Hepatocyte (in vitro differentiated cells): Measurements from ENCODE around the gene ENG. TPM values are rescaled to one million over a fixed set of nuclear protein-coding genes. Genes with fewer than 3 reads are reported as not detected.

ENCODE experiments used
- DNase-seq: peaks from one replicate; pipeline ENCODE4 v3.0.0-alpha.2; 2016; ENCODE audit warnings: low spot score
- H2AFZ ChIP-seq: fragments of 200-600 bp; sonication (generic); 2 replicates; pipeline ENCODE4 v1.6.0; 2016; ENCODE audit warnings: antibody characterized with exemption, mild to moderate bottlenecking
- H3K27ac ChIP-seq: fragments of 200-600 bp; sonication (generic); 2 replicates; pipeline ENCODE4 v1.5.1; 2016; ENCODE audit warnings: mild to moderate bottlenecking
- H3K27me3 ChIP-seq: fragments of 200-600 bp; sonication (generic); 2 replicates; pipeline ENCODE4 v1.6.1; 2016
- H3K36me3 ChIP-seq: fragments of 200-600 bp; sonication (generic); replicated peaks from 2 replicates; pipeline ENCODE4 v1.5.1; 2016; ENCODE audit warnings: low read depth; ENCODE audit not compliant: insufficient read depth
- H3K4me1 ChIP-seq: fragments of 200-600 bp; sonication (generic); 2 replicates; pipeline ENCODE4 v1.5.1; 2016; ENCODE audit warnings: mild to moderate bottlenecking, moderate library complexity; ENCODE audit not compliant: insufficient read depth
- H3K4me2 ChIP-seq: fragments of 200-600 bp; sonication (generic); 2 replicates; pipeline ENCODE4 v1.6.0; 2016
- H3K4me3 ChIP-seq: fragments of 200-600 bp; sonication (generic); 2 replicates; pipeline ENCODE4 v1.5.1; 2016; ENCODE audit warnings: mild to moderate bottlenecking
- H3K79me2 ChIP-seq: fragments of 200-600 bp; sonication (generic); 2 replicates; pipeline ENCODE4 v1.6.0; 2017; ENCODE audit warnings: mild to moderate bottlenecking
- H3K9me2 ChIP-seq: fragments of 200-600 bp; sonication (generic); replicated peaks from 2 replicates; pipeline ENCODE4 v1.6.0; 2017; ENCODE audit warnings: mild to moderate bottlenecking; ENCODE audit not compliant: insufficient read depth
- H3K9me3 ChIP-seq: fragments of 200-600 bp; sonication (generic); 2 replicates; pipeline ENCODE4 v1.5.1; 2016; ENCODE audit warnings: low read depth, mild to moderate bottlenecking
- H4K20me1 ChIP-seq: fragments of 200-600 bp; sonication (generic); 2 replicates; pipeline ENCODE4 v1.6.0; 2016; ENCODE audit warnings: mild to moderate bottlenecking; ENCODE audit not compliant: insufficient read depth, poor library complexity, severe bottlenecking
- CTCF ChIP-seq: fragments of 200-600 bp; sonication (generic); IDR thresholded peaks from 2 replicates; pipeline ENCODE4 v1.5.1; 2016; ENCODE audit warnings: antibody characterized with exemption, mild to moderate bottlenecking; ENCODE audit not compliant: poor library complexity
- EZH2 ChIP-seq: fragments of 200-600 bp; sonication (generic); IDR thresholded peaks from 2 replicates; pipeline ENCODE4 v1.6.1; 2016; ENCODE audit warnings: antibody characterized with exemption, mild to moderate bottlenecking, borderline replicate concordance
- EZH2phosphoT487 ChIP-seq: fragments of 200-600 bp; sonication (generic); IDR thresholded peaks from one replicate; pipeline ENCODE4 v1.6.1; 2018; ENCODE audit warnings: antibody characterized with exemption, mild to moderate bottlenecking, low read depth, moderate library complexity; ENCODE audit not compliant: unreplicated experiment, severe bottlenecking
- whole genome bisulfite sequencing: methylation state at CpG from one replicate; pipeline ENCODE4 v1.1.6; 2016; ENCODE audit warnings: low lambda C conversion rate; ENCODE audit errors: missing lambda C conversion rate; 5-methylcytosine and 5-hydroxymethylcytosine counted together
- polyA plus RNA-seq: library from polyadenylated mRNA; unstranded; fragments of >200 nt; fragmentation: Nextera tagmentation; extraction: Ambion mirVana; gene quantifications from 2 replicates; pipeline ENCODE4 v1.2.1, GENCODE V29; 2016
- total RNA-seq: library from RNA; depleted of rRNA; stranded (reverse); fragments of >200 nt; gene quantifications from 2 replicates; pipeline ENCODE4 v1.2.3, GENCODE V29; 2014

Gene ENG
- total and polyA plus RNA-seq, 2 experiments from 2014 or later, result 6.8 to 21.2 TPM

- DNase-seq, result no peak
- WGBS, result 74% methylated on average over 3 of the region's 3 CpGs
Observed at GRCh38 chr9:127816362-127816725, 38.1 kb downstream of the ENG start.

GRCh38 chr9:127815512-127816361 lies 38.7 kb downstream of the ENG start:
- no peaks in the 10 kb centered on the region for H3K9me2 ChIP-seq
- H3K36me3 ChIP-seq, result no peaks in the 10 kb centered on the region
- no peaks in the 10 kb centered on the region for H3K4me1 ChIP-seq
- H3K27me3 ChIP-seq, result no peaks in the 10 kb centered on the region
- TF ChIP-seq EZH2phosphoT487 (no peak), EZH2 (no peak), CTCF (no peak)
- H4K20me1 ChIP-seq, result no peaks in the 10 kb centered on the region
- no peak overlapping the region for H3K4me3 ChIP-seq
- H3K9me3 ChIP-seq, result no peaks in the 10 kb centered on the region
- H2AFZ ChIP-seq, result no peak overlapping the region
- no peak overlapping the region for H3K27ac ChIP-seq
- 96% methylated on average over 28 of the region's 33 CpGs for WGBS
- no peaks in the 10 kb centered on the region for H3K79me2 ChIP-seq
- no peak overlapping the region for H3K4me2 ChIP-seq
- no peak for DNase-seq

More at GRCh38 chr9:127816362-127816725, 38.1 kb downstream of the ENG start:
- Histone ChIP-seq H2AFZ (no peak overlapping the region), H4K20me1 (no peaks in the 10 kb centered on the region), H3K79me2 (no peaks in the 10 kb centered on the region), H3K27me3 (no peaks in the 10 kb centered on the region), H3K4me1 (no peaks in the 10 kb centered on the region), H3K4me3 (no peak overlapping the region), H3K9me2 (no peaks in the 10 kb centered on the region), H3K4me2 (no peak overlapping the region), H3K27ac (no peak overlapping the region), H3K36me3 (no peaks in the 10 kb centered on the region), H3K9me3 (no peaks in the 10 kb centered on the region)
- TF ChIP-seq CTCF (no peak), EZH2 (no peak), EZH2phosphoT487 (no peak)

GRCh38 chr9:127814619-127815511 lies 39.6 kb downstream of the ENG start:
- DNase-seq, result peak; percentile 2
- no peaks in the 10 kb centered on the region for H4K20me1 ChIP-seq
- H3K27ac ChIP-seq, result no peak overlapping the region
- H3K4me2 ChIP-seq, result no peak overlapping the region
- TF ChIP-seq EZH2phosphoT487 (no peak), EZH2 (no peak), CTCF (no peak)
- H3K4me3 ChIP-seq, result no peak overlapping the region
- no peak overlapping the region for H2AFZ ChIP-seq
- 95% methylated on average over 11 of the region's 11 CpGs for WGBS
- H3K9me2 ChIP-seq, result no peaks in the 10 kb centered on the region
- H3K36me3 ChIP-seq, result no peaks in the 10 kb centered on the region
- no peaks in the 10 kb centered on the region for H3K9me3 ChIP-seq
- H3K27me3 ChIP-seq, result no peaks in the 10 kb centered on the region
- no peaks in the 10 kb centered on the region for H3K79me2 ChIP-seq
- H3K4me1 ChIP-seq, result peaks cover 2% of the 10 kb centered on the region
